HG02885 (cell line): ENCODE measurements around the gene UQCC5.

Experiments used
- ATAC-seq: cut with Tn5 transposase; IDR thresholded peaks from one replicate; pipeline ENCODE4 v1.9.1; 2021; ENCODE audit warnings: mild to moderate bottlenecking; ENCODE audit not compliant: unreplicated experiment, poor library complexity

Gene UQCC5

GRCh38 chr3:52532838-52533622, 3.4 kb upstream of the UQCC5 start:
- peak; percentile 1 for ATAC-seq

- ATAC-seq = peak; percentile 40
Measured at GRCh38 chr3:52533623-52534280, 2.7 kb upstream of the UQCC5 start, which contains the start of gene NT5DC2. Gene NT5DC2, minus strand, starts transcription at chr3:52533857. Its CDS starts 120 bp downstream, at chr3:52533737.

- ATAC-seq = no peak
Measured at GRCh38 chr3:52534281-52535183, 1.9 kb upstream of the UQCC5 start.

GRCh38 chr3:52535411-52536111, 844 bp upstream of the UQCC5 start:
- no peak for ATAC-seq

- no peak for ATAC-seq
Measured at GRCh38 chr3:52536112-52536368, 365 bp upstream of the UQCC5 start.

GRCh38 chr3:52537165-52537620, 788 bp downstream of the UQCC5 start:
- ATAC-seq = no peak

- no peak for ATAC-seq
Measured at GRCh38 chr3:52537726-52538421, 1.5 kb downstream of the UQCC5 start.

GRCh38 chr3:52539010-52539653, 2.7 kb downstream of the UQCC5 start:
- no peak for ATAC-seq

- no peak for ATAC-seq
Measured at GRCh38 chr3:52541050-52541449, 4.6 kb downstream of the UQCC5 start.

GRCh38 chr3:52544937-52545336, 8.5 kb downstream of the UQCC5 start:
- ATAC-seq = no peak

- ATAC-seq = no peak
Measured at GRCh38 chr3:52546111-52546901, 9.9 kb downstream of the UQCC5 start.

- no peak for ATAC-seq
Measured at GRCh38 chr3:52547143-52547542, 10.7 kb downstream of the UQCC5 start.

GRCh38 chr3:52551118-52551517, 14.7 kb downstream of the UQCC5 start:
- no peak for ATAC-seq

- ATAC-seq = no peak
Measured at GRCh38 chr3:52552089-52552488, 15.7 kb downstream of the UQCC5 start.

- no peak for ATAC-seq
Measured at GRCh38 chr3:52554026-52554755, 17.8 kb downstream of the UQCC5 start.

- ATAC-seq = no peak
Measured at GRCh38 chr3:52555056-52555455, 18.7 kb downstream of the UQCC5 start.

- no peak for ATAC-seq
Measured at GRCh38 chr3:52557011-52557960, 20.9 kb downstream of the UQCC5 start.
